SK-N-SH (cell line): Measurements from ENCODE around the gene IL17RE.

Source experiments
- IRF3 ChIP-seq: fragments of 150-350 bp; IDR thresholded peaks from 2 replicates; pipeline ENCODE4 v1.6.1; 2016; ENCODE audit warnings: mild to moderate bottlenecking, low read depth, low read length
- TF ChIP-seq, protein P1 (sequence below): IDR thresholded peaks from 2 replicates; pipeline ENCODE4 v1.4.0; 2012; ENCODE audit warnings: low read depth, borderline replicate concordance

DNA sequence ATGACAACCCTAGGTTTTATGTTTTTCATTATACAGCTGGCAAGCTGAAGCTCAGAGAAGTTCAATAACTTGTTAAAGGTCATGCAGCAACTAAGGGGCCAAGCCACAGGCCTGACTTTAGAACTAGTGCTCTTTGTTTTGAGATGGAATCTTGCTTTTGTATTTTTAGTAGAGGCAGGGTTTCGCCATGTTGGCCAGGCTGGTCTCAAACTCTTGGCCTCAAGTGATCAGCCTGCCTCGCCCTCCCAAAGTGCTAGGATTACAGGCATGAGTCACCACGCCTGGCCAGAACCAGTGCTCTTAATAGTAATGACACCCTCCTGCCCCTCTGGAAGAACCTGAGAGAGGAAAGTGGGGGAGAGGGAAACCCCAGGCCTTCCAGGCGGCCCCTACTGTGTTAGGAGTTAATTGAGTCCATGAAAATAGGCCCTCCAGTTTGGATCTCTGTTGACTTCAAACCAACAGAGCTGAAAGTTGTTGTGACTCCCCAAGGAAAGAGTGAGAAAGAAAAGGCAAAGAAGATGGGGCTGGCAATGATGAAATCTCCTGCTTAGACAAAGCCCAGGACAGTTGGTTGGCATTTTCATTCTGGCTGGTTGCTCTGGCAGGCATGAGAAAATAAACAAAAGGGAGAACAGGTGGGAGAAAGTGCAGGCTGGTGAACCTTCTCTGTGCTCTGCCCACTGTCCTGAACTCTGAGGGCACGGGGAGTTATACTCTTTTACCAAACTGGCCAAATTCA lies 53.1 kb downstream of the IL17RE start:
- TF ChIP-seq IRF3: no peak
- TF ChIP-seq, protein P1, sequence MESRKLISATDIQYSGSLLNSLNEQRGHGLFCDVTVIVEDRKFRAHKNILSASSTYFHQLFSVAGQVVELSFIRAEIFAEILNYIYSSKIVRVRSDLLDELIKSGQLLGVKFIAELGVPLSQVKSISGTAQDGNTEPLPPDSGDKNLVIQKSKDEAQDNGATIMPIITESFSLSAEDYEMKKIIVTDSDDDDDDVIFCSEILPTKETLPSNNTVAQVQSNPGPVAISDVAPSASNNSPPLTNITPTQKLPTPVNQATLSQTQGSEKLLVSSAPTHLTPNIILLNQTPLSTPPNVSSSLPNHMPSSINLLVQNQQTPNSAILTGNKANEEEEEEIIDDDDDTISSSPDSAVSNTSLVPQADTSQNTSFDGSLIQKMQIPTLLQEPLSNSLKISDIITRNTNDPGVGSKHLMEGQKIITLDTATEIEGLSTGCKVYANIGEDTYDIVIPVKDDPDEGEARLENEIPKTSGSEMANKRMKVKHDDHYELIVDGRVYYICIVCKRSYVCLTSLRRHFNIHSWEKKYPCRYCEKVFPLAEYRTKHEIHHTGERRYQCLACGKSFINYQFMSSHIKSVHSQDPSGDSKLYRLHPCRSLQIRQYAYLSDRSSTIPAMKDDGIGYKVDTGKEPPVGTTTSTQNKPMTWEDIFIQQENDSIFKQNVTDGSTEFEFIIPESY: no peak
